OCI-LY1 (cell line): ENCODE measurements around the gene ENTPD8.

Source experiments
- CTCF ChIP-seq: fragments of 200-600 bp; sonication (generic), shearing (Covaris generic); IDR thresholded peaks from 2 replicates; pipeline ENCODE4 v1.5.1; 2017; ENCODE audit warnings: mild to moderate bottlenecking, antibody characterized with exemption, low read length, moderate library complexity, mixed read lengths
- EZH2 ChIP-seq: fragments of 200-600 bp; sonication (generic), shearing (Covaris generic); IDR thresholded peaks from 2 replicates; pipeline ENCODE4 v1.8.0; 2017; ENCODE audit warnings: borderline replicate concordance, mixed run types, mild to moderate bottlenecking, antibody characterized with exemption, low read length, moderate library complexity, mixed read lengths

GRCh38 chr9:137452761-137453642, 11.8 kb upstream of the ENTPD8 start:
- no peak for TF ChIP-seq CTCF
- no peak for TF ChIP-seq EZH2
